Adrenal gland (tissue), 12 donors: ENCODE results near the gene TSPAN18. TPM values are rescaled to one million over a fixed set of nuclear protein-coding genes. Genes with fewer than 3 reads are reported as not detected.

Experiments
- DNase-seq, 7 donors: peaks; one replicate each; pipeline ENCODE4 v3.0.0-alpha.2; 2019 to 2020
- H3K27ac ChIP-seq, 5 donors: fragments of 200-600 bp; sonication (generic) in 4 of 5; 1 replicate in 3 of 5; 2 replicates in 2 of 5; pipeline versions ENCODE4 v1.5.1 to v1.8.0; 2016 to 2020; ENCODE audit warnings: mild to moderate bottlenecking in 1 of 5
- H3K27me3 ChIP-seq: fragments of 200-600 bp; 2 replicates; pipeline ENCODE4 v1.8.0; 2021
- H3K36me3 ChIP-seq, 2 donors: fragments of 200-600 bp; replicated peaks in 1 of 2; 1 replicate in 1 of 2; 2 replicates in 1 of 2; pipeline versions ENCODE4 v1.5.1 to v1.8.0; 2018 to 2022
- H3K4me1 ChIP-seq, 2 donors: fragments of 200-600 bp; replicated peaks in 1 of 2; 1 replicate in 1 of 2; 2 replicates in 1 of 2; pipeline versions ENCODE4 v1.5.1 to v1.8.0; 2018 to 2021
- H3K4me3 ChIP-seq, 4 donors: fragments of 200-600 bp; sonication (generic) in 3 of 4; one replicate each; pipeline ENCODE4 v1.5.1; 2016 to 2018
- H3K9me3 ChIP-seq, 3 donors: fragments of 200-600 bp; sonication (generic) in 1 of 3; replicated peaks in 1 of 3; 1 replicate in 2 of 3; 2 replicates in 1 of 3; pipeline versions ENCODE4 v1.5.1 to v1.8.0; 2016 to 2021
- CTCF ChIP-seq, 6 experiments: fragments of 450-650 bp in 4 of 6; fragments of 200-600 bp in 2 of 6; sonication (generic) in 1 of 6; IDR thresholded peaks; 1 replicate in 5 of 6; 2 replicates in 1 of 6; pipeline versions ENCODE4 v1.5.1 to v1.8.0; 2016 to 2021; ENCODE audit warnings: antibody characterized with exemption in 6 of 6, mild to moderate bottlenecking in 2 of 6, moderate library complexity in 1 of 6
- POLR2A ChIP-seq, 2 donors: fragments of 450-650 bp; IDR thresholded peaks; one replicate each; pipeline ENCODE4 v1.6.1; 2017; ENCODE audit warnings: antibody characterized with exemption in 2 of 2, mild to moderate bottlenecking in 2 of 2, moderate library complexity in 1 of 2
- WGBS, 4 donors: extraction: QIAGEN DNeasy Blood & Tissue Kit in 2 of 4; methylation state at CpG; one replicate each; pipeline versions ENCODE4 v1.1.5 to v1.1.7; 2013 to 2017; 5-methylcytosine and 5-hydroxymethylcytosine counted together
- intact Hi-C, 2 donors: fragments of 100-400 bp; cut with DNase I; formaldehyde crosslinking; loops; one replicate each; pipeline versions ENCODE4 v1.14.1 to v1.15.0; 2022 to 2023
- polyA plus RNA-seq, 3 donors: library from polyadenylated mRNA; stranded (reverse); fragments of 200-250 nt in 2 of 3; fragments of 350-450 nt in 1 of 3; fragmentation: Illumina TruSeq in 1 of 3; extraction: RNeasy Lipid Tissue Mini Kit (QIAGEN cat#74804) in 1 of 3; gene quantifications; one replicate each; pipeline ENCODE4 v1.2.3, GENCODE V29; 2013 to 2014
- total RNA-seq, 9 donors: library from RNA; depleted of rRNA in 4 of 9; stranded (reverse); fragments of >200 nt in 4 of 9; fragments of 120-200 nt in 1 of 9; fragmentation: NEBNext Ultra II Directional in 1 of 9; extraction: Animal tissue kit (Norgen Biotek cat#: 25700) in 1 of 9; gene quantifications; one replicate each; pipeline versions ENCODE4 v1.1.0 to v1.2.4, GENCODE V29; 2013 to 2023
- donor health status: healthy with polysubstance abuse.
- donor health status: Bipolar disorder and iron deficiency.
- donor health status: DM: yes; HTN: yes; CAD: no.
- donor health status: DM: no; HTN: no; CAD: no.
- donor health status: DM: no; HTN: no; CAD: no.
- donor health status: DM: yes; HTN: yes; CAD: no.

TSPAN18 gene
- total and polyA plus RNA-seq, 12 donors, result 24.5 to 168 (median 58.4) TPM

- Histone ChIP-seq H3K27me3 (no peaks in the 10 kb centered on the region), H3K27ac (peak overlapping the region in 1 of 5 donors; percentile 32), H3K4me1 (peaks cover 13 to 30% of the 10 kb centered on the region in 2 donors), H3K9me3 (no peaks in the 10 kb centered on the region), H3K4me3 (no peak overlapping the region), H3K36me3 (no peaks in the 10 kb centered on the region)
- intact Hi-C loops, result no loop called here
- TF ChIP-seq POLR2A (IDR thresholded peaks at IDR 0.05), result no peak
- TF ChIP-seq CTCF (IDR thresholded peaks at IDR 0.05), result no peak
- WGBS, 4 donors, result 82 to 90% (median 86%) methylated on average over 9 of the region's 9 CpGs
- DNase-seq, result no peak
These were observed 97.1 kb downstream of the TSPAN18 start for GRCh38 chr11:44823868-44824267.

- no peak for TF ChIP-seq CTCF (IDR thresholded peaks at IDR 0.05)
- no peak for TF ChIP-seq POLR2A (IDR thresholded peaks at IDR 0.05)
- peak in 2 of 7 donors; percentile 19 to 44 for DNase-seq
- peaks cover 13 to 29% of the 10 kb centered on the region in 2 donors for H3K4me1 ChIP-seq
- H3K9me3 ChIP-seq, result no peaks in the 10 kb centered on the region
- H3K27ac ChIP-seq, result peak overlapping the region in 2 of 5 donors; percentile 22 to 32
- H3K4me3 ChIP-seq, result no peak overlapping the region
- 55 to 68% (median 60%) methylated on average over 4 to 5 of the region's 5 CpGs for WGBS, 4 donors
- H3K36me3 ChIP-seq, result no peaks in the 10 kb centered on the region
- intact Hi-C loops, result no loop called here
- no peaks in the 10 kb centered on the region for H3K27me3 ChIP-seq
These were observed 97.5 kb downstream of the TSPAN18 start for GRCh38 chr11:44824300-44824704.

GRCh38 chr11:44825058-44825785 lies 98.5 kb downstream of the TSPAN18 start:
- H3K36me3 ChIP-seq, result no peaks in the 10 kb centered on the region
- intact Hi-C loops, result no loop called here
- DNase-seq, result no peak
- peaks cover 13 to 21% of the 10 kb centered on the region in 2 donors for H3K4me1 ChIP-seq
- no peaks in the 10 kb centered on the region for H3K27me3 ChIP-seq
- H3K9me3 ChIP-seq, result no peaks in the 10 kb centered on the region
- WGBS, 4 donors, result 79 to 94% (median 82%) methylated on average over 7 to 14 of the region's 14 CpGs
- TF ChIP-seq CTCF (IDR thresholded peaks at IDR 0.05) (no peak), POLR2A (IDR thresholded peaks at IDR 0.05) (no peak)
- H3K27ac ChIP-seq, result peak overlapping the region in 1 of 5 donors; percentile 32
- H3K4me3 ChIP-seq, result no peak overlapping the region

- peaks cover 7 to 16% of the 10 kb centered on the region in 2 donors for H3K4me1 ChIP-seq
- H3K27me3 ChIP-seq, result no peaks in the 10 kb centered on the region
- H3K9me3 ChIP-seq, result no peaks in the 10 kb centered on the region
- 46 to 79% (median 67%) methylated on average over 7 of the region's 7 CpGs for WGBS, 4 donors
- no peaks in the 10 kb centered on the region for H3K36me3 ChIP-seq
- peak in 6 of 7 donors; percentile 41 to 76 (median 60) for DNase-seq
- no peak overlapping the region for H3K4me3 ChIP-seq
- H3K27ac ChIP-seq, result peak overlapping the region in 3 of 5 donors; percentile 14 to 57 (median 45)
- intact Hi-C loops, result no loop called here
- no peak for TF ChIP-seq POLR2A (IDR thresholded peaks at IDR 0.05)
- no peak for TF ChIP-seq CTCF (IDR thresholded peaks at IDR 0.05)
These were observed 100.3 kb downstream of the TSPAN18 start for GRCh38 chr11:44826922-44827643.
